ENCODE results near the gene KCNJ9.
A peak's percentile ranks its signal among the peaks of the same experiment; 100 is the strongest.
"Not testable (repeated sequence)": the region's sequence is repeated elsewhere in the genome, so short reads cannot be mapped to it uniquely, and the experiment has no call there.

The KCNJ9 gene

GRCh38 chr1:160081261-160081936, at the start of gene KCNJ9:
Gene KCNJ9, plus strand, starts transcription at chr1:160081538. Its CDS starts 2,493 bp downstream, at chr1:160084031.
- no peak for DNase-seq

DNA sequence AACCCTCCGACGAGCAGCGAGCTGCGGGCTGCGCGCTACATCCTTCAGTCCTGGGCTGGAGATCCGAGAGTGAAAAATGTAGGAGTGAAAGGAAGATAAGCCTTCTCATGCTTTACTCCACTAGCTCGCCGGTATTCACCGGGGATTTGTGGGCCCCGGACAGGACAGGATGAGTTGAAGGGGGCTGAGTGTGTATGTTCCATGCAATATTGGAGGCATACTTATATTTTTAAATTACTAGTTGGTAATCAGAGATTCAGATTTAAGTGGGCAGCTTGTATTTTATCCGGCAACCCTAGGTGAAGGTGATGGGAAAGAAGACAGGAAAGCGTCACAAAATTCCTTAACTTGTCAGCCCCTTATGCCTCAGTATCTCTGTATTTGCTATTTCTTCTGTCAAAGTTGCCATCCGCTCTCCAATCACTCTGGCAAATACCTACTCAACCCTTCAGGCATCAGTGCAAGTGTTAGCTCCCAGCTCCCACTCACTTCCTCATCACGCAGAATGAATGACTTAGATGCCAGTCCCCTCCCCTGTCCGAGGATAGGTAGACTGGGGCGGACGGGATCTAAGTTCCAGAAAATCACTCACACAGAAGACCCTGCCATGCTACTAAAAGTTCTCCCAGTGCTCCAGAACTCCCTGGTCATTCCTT, 49.0 kb upstream of the KCNJ9 start:
- peak; percentile 20 for DNase-seq

DNA sequence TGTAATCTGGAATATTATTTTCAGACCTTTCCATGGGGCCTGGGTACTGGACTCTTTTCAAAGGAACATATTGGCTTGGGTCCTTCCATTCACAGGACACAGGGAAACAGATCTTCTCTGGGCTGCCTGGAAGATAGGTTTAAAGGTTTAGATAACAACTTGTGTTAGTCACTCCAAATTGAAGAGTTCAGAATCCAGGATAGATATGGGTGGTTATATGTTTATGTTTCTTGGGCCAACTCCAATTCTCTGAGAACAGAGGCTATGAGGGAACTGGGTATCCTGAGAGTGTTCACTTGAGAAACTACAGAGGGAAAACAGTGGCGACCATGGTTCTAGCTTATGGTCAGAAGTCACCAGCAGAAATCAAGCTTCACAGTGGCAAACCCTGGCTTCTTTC, 40.9 kb upstream of the KCNJ9 start:
- no peak for DNase-seq

DNA sequence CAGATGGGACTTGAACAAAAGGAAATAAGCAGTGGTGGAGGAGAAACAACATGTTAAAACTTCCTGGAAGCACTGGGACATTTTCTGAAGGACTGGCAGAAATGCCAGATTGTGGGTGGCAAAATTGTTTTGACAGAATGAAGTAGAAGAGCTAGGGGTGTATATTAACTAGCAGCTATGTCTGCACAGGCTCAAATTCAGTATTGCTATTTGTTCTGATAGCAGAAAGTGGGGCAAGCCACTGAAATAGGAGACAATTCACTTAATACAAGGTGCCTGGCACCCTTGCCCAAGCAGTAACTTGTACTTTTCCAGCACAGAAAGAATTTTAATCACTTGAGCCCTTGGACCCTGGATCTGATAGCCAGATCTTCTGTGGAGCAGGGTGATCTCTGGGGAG, 37.8 kb upstream of the KCNJ9 start:
- no peak for DNase-seq

GRCh38 chr1:160045653-160046052, 35.7 kb upstream of the KCNJ9 start:
- DNase-seq, result no peak

GRCh38 chr1:160046494-160047110, 34.7 kb upstream of the KCNJ9 start:
- DNase-seq, result peak; percentile 48

DNA sequence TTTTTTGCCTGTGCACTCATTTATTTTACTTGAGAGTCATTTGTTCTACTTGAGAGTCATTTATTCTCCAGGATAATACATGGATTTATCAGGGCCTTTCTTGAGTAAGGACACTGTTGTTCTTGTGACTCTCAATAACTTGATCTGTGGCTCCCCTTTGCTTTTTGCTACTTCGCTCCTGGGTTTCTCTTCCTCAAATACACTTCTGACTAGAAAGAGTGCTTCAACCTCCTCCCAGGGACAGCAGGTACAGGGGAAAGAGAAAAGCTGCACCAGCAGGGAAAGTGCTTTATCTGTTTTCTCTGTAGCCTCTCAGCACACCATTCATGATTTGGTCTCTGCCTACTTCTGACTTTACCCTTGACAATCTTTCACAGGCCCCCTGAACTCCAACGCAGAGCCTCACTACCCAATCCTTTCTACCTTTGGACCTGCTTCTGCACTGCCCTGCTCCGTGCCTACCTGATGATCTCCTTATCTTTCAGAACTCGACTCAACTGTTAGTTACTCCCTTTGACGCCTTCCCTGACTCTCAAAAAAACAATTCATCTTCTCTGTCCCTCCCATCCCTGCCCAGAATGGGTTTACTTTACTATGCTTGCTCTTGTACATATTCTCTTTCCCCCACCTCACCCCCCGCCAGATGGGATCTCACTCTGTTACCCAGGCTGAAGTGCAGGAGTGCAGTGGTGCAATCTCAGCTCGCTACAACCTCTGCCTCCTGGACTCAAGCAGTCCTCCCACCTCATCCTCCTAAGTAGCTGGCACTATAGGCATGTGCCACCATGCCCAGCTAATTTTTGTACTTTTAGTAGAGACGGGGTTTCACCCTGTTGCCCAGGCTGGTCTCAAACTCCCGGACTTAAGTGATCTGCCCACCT, 34.0 kb upstream of the KCNJ9 start:
- DNase-seq, result no peak

- DNase-seq, result no peak
These were observed 33.0 kb upstream of the KCNJ9 start for GRCh38 chr1:160048335-160048734.

DNA sequence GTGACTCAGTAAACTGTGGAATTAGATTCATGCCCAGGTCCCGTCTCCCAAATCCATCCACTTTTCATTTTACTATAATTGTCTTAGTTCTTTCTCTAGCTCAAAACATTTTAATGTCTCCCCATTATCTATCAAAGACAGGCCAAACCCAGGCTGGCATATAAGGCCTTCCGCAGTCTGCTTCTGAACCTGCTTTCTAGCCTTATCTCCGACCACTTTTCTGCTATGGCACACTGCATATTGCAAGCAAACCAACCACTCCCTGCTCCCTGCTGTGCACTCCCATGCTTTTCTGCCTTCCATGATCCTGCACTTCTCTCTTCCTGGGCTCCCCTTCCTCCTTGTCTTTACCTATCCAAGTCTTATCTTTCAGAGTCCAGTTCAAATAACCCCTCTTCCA, 32.2 kb upstream of the KCNJ9 start:
- no peak for DNase-seq

- not testable (repeated sequence) for DNase-seq
These were observed 31.2 kb upstream of the KCNJ9 start for GRCh38 chr1:160050182-160050581.

DNA sequence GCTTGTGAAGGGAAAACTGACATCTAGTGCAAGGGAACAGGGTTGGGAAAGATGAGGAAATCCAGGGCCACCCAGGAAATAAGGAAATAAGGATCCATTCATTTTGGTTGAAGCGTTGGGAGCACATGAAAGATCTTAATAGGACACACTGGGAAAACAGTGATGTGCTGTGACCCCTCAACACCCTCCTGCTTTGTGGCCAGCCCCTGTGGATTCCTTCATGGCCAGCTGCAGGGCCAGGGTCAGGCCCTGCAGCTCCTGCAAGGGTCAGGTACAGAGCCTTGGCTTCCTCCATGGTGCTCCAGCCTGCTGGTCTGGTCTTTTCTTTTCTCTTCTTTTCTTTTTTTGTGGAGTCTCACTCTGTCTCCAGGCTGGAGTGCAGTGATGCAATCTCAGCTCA, 30.7 kb upstream of the KCNJ9 start:
- DNase-seq, result no peak

- no peak for DNase-seq
These were observed 28.4 kb upstream of the KCNJ9 start for GRCh38 chr1:160052936-160053335.

DNA sequence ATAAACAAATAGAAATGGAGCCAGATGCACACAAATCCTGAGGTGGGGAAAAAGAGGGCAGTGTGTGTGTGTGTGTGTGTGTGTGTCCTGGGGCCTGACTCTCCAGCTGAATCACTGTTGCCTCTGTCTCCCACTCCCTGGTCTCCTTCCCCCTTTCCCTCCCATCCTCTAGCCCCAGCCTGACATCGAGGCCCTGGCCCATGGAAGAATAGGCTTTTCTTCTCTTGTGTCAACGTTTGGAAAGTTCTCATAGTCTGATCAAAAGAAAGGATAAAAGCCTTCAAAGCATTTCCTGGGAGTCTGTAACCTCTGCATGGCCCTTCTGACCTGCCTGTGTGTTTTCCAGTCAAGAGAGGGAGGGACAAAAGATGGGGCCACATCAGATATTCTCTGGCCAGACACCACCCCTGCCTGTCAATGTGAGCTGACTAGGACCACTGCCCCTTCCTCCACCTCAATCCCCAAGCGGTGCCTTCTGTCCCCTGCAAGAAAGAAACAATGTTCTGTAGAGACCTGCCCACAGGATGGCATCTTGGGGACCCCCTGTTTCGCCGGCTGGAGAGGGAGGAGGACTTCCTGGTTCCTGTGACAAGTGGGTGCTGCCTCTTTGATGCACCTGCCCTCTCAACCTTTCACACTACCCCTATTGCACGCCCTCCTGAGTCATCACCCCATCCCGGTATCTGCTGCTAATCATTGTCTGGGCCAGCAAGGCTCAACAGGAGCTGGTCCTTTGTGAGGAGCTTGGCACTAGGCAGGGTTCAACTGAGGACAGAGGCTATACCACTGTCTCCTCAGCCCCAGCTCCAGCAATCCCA, 27.6 kb upstream of the KCNJ9 start:
- DNase-seq, result no peak

DNA sequence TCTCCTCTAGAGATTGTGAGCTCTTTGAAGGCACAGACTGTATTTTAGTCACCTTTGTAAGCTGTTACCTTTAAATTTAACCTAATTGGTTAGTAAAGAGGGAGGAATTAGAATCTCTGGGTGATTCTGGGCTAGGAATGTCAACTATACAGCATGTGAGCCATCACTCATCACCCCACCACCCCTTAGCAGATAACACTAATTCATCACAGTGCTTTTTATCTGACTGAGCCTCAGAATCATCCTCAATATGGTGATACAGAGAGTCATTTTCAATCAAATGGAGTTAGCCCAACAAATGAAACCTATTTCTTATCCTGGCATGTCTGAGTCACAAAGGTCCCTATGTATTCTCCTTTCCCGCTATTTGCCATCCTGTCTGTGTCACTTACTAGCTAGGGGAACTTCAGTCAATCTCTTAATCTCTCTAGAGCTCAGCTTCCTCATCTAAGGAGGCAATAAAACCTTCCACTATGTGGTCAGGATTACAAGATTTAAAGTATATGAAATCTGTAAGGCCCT, 24.6 kb upstream of the KCNJ9 start:
- no peak for DNase-seq

DNA sequence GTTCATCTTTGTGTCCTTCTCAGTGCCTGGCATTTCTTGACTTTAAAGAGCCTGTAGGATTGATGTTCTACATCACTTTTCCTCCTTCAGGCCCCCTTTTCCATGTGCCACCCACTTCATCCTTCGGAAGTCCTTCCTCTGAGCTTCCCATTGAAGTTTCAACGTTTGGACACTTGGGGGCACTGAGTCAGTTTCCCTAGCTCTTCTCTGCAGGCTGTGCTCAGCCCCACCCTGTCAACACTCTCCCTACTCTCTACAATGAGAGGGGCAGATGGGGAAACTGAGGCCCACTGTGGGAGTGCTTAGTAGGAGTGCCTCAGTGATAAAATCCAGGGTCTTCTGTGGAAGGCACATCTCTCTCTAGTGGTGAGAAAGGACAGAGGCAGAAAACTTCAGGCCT, 23.3 kb upstream of the KCNJ9 start:
- DNase-seq, result no peak

- no peak for DNase-seq
These were observed 19.7 kb upstream of the KCNJ9 start for GRCh38 chr1:160061369-160062229.

GRCh38 chr1:160062230-160062532, 19.2 kb upstream of the KCNJ9 start:
- DNase-seq, result no peak

GRCh38 chr1:160063176-160063575, 18.2 kb upstream of the KCNJ9 start:
- DNase-seq, result no peak

DNA sequence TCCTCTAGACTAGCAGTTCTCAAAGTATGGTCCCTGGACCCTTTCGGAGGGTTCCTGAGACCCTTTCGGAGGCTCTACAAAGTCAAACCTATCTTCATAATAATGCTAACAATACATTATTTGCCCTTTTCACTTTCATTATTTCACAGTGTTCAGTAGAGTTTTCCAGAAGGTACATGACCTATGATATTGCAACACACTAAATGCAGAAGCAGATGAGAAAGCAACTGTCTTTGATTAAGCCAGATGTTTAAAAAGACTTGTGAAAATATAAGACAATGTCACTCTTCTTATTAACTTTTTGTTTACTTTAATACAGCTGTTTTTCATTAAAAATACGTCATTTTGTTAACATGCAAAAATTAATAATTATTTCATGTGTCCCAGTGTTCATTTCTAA, 17.2 kb upstream of the KCNJ9 start:
- DNase-seq, result no peak

GRCh38 chr1:160064746-160065145, 16.6 kb upstream of the KCNJ9 start:
- DNase-seq, result no peak
